GM23338 (cell line): ENCODE measurements around the gene THSD1.

Source experiments
- EZH2 ChIP-seq: fragments of 200-600 bp; sonication (generic); IDR thresholded peaks from one replicate; pipeline ENCODE4 v1.8.0; 2017; ENCODE audit warnings: antibody characterized with exemption, mild to moderate bottlenecking, low read depth; ENCODE audit not compliant: unreplicated experiment
- POLR2AphosphoS5 ChIP-seq: IDR thresholded peaks from 2 replicates; pipeline ENCODE4 v1.6.1; 2016; ENCODE audit warnings: antibody characterized with exemption, low read depth
- TF ChIP-seq, protein P1 (sequence below): IDR thresholded peaks from 2 replicates; pipeline ENCODE4 v1.6.1; 2016; ENCODE audit warnings: antibody characterized with exemption

DNA sequence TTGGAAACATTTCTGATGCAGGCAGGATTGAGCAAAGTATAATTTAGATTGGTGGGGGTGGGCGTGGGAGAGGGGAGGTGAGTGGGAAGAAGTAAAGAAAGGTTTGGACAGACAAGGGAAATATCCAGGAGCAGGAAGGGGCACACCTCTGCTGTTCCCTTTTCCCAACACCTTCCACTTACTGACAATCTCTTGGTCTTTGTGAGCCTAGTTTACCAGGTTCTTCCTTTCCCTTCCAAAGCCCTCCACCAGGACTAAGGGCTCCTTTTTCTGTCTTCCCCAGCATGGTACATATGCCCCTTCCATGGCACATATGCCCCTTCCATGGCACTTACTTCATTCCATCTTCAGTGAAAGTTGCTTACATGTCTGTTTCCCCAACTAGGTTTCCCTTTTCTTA lies 6.2 kb upstream of the THSD1 start:
- TF ChIP-seq, protein P1, sequence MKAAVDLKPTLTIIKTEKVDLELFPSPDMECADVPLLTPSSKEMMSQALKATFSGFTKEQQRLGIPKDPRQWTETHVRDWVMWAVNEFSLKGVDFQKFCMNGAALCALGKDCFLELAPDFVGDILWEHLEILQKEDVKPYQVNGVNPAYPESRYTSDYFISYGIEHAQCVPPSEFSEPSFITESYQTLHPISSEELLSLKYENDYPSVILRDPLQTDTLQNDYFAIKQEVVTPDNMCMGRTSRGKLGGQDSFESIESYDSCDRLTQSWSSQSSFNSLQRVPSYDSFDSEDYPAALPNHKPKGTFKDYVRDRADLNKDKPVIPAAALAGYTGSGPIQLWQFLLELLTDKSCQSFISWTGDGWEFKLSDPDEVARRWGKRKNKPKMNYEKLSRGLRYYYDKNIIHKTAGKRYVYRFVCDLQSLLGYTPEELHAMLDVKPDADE, result no peak
- TF ChIP-seq POLR2AphosphoS5 (no peak), EZH2 (no peak)
